Keratinocyte (primary cell): ENCODE results near the gene ALX4. TPM values are rescaled to one million over a fixed set of nuclear protein-coding genes. Genes with fewer than 3 reads are reported as not detected.

Experiments used
- DNase-seq: peaks from one replicate; pipeline ENCODE4 v3.0.0-alpha.2; 2011; ENCODE audit warnings: low read depth, missing footprints, low spot score
- FAIRE-seq: peaks from 2 replicates; lab custom pipeline; 2011; peaks lifted over from hg19 to GRCh38; lab: Jason Lieb, UNC
- H2AFZ ChIP-seq: 2 replicates; pipeline ENCODE4 v1.6.0; 2012; ENCODE audit warnings: low read length, control low read depth, inconsistent platforms; ENCODE audit not compliant: control insufficient read depth
- H3K27ac ChIP-seq: 2 replicates; pipeline ENCODE4 v1.5.1; 2011; ENCODE audit warnings: low read length; ENCODE audit not compliant: control insufficient read depth, insufficient read depth
- H3K27me3 ChIP-seq: 3 replicates; pipeline ENCODE4 v1.6.0; 2011; ENCODE audit warnings: low read length; ENCODE audit not compliant: control insufficient read depth, insufficient read depth; ENCODE audit errors: extremely low read depth
- H3K36me3 ChIP-seq, 2 experiments: 2 replicates in 1 of 2; 3 replicates in 1 of 2; pipeline ENCODE4 v1.5.1; 2011; ENCODE audit warnings: low read length in 2 of 2, mild to moderate bottlenecking in 1 of 2; ENCODE audit not compliant: control insufficient read depth in 2 of 2, insufficient read depth in 2 of 2; ENCODE audit errors: extremely low read depth in 1 of 2
- H3K4me1 ChIP-seq: 3 replicates; pipeline ENCODE4 v1.5.1; 2011; ENCODE audit warnings: low read length; ENCODE audit not compliant: control insufficient read depth, insufficient read depth; ENCODE audit errors: extremely low read depth
- H3K4me2 ChIP-seq: 3 replicates; pipeline ENCODE4 v1.6.0; 2011; ENCODE audit warnings: low read depth, low read length; ENCODE audit not compliant: control insufficient read depth, insufficient read depth; ENCODE audit errors: extremely low read depth
- H3K4me3 ChIP-seq, 3 experiments: fragments of 200-600 bp in 1 of 3; sonication (generic) in 1 of 3; 2 replicates in 2 of 3; 3 replicates in 1 of 3; pipeline ENCODE4 v1.5.1; 2011 to 2016; ENCODE audit warnings: low read length in 3 of 3, mild to moderate bottlenecking in 3 of 3, control low read depth in 2 of 3, inconsistent platforms in 1 of 3, low read depth in 1 of 3, mixed read lengths in 1 of 3, mixed run types in 1 of 3, moderate library complexity in 1 of 3; ENCODE audit not compliant: control insufficient read depth in 2 of 3, insufficient read depth in 2 of 3; ENCODE audit errors: extremely low read depth in 1 of 3
- H3K79me2 ChIP-seq: 2 replicates; pipeline ENCODE4 v1.6.0; 2012; ENCODE audit warnings: low read length; ENCODE audit not compliant: control insufficient read depth, insufficient read depth
- H3K9ac ChIP-seq: 3 replicates; pipeline ENCODE4 v1.6.0; 2011; ENCODE audit warnings: low read length; ENCODE audit not compliant: control insufficient read depth, insufficient read depth; ENCODE audit errors: extremely low read depth
- H3K9me1 ChIP-seq: 3 replicates; pipeline ENCODE4 v1.6.0; 2011; ENCODE audit warnings: low read length; ENCODE audit not compliant: control insufficient read depth, insufficient read depth; ENCODE audit errors: extremely low read depth
- H3K9me3 ChIP-seq: 2 replicates; pipeline ENCODE4 v1.5.1; 2012; ENCODE audit warnings: low read depth, low read length; ENCODE audit not compliant: control insufficient read depth
- H4K20me1 ChIP-seq: 3 replicates; pipeline ENCODE4 v1.6.0; 2011; ENCODE audit warnings: low read length; ENCODE audit not compliant: control insufficient read depth, insufficient read depth; ENCODE audit errors: extremely low read depth
- EZH2 ChIP-seq: IDR thresholded peaks from one replicate; pipeline ENCODE4 v1.6.1; 2012; ENCODE audit warnings: inconsistent platforms, mild to moderate bottlenecking, low read length, moderate library complexity
- dilution Hi-C: fragments of 300-500 bp; cut with MboI; formaldehyde crosslinking; loops from one replicate; pipeline ENCODE4 v1.7.0; 2020; ENCODE audit warnings: low sequenced_read_pairs; ENCODE audit not compliant: extremely low pct_ligation_motif_present
- polyA plus RNA-seq, 5 experiments: library from polyadenylated mRNA; depleted of rRNA in 3 of 5; stranded (reverse) in 3 of 5; stranded (forward) in 1 of 5; unstranded in 1 of 5; fragments of >200 nt; gene quantifications; 1 replicate in 1 of 5; 2 replicates in 3 of 5; 3 replicates in 1 of 5; pipeline versions ENCODE4 v1.2.1 to v1.2.3, GENCODE V29; 2011 to 2012; ENCODE audit warnings: missing spikeins in 2 of 5, low read depth in 1 of 5, low replicate concordance in 1 of 5
- TF ChIP-seq, protein P1 (sequence below), 3 experiments: IDR thresholded peaks in 1 of 3; conservative IDR thresholded peaks in 1 of 3; optimal IDR thresholded peaks in 1 of 3; 2 replicates in 2 of 3; 3 replicates in 1 of 3; pipeline versions ENCODE3 to v1.5.1; 2011; ENCODE audit warnings: low read length in 3 of 3, mild to moderate bottlenecking in 3 of 3, moderate library complexity in 2 of 3, control low read depth in 1 of 3, inconsistent platforms in 1 of 3; ENCODE audit not compliant: insufficient read depth in 2 of 3; ENCODE audit errors: extremely low read depth in 1 of 3

The ALX4 gene
- polyA plus RNA-seq, 1 donor (not counting 4 experiments of a cell fraction or from before 2014, with no cell fraction given) = not detected

DNA sequence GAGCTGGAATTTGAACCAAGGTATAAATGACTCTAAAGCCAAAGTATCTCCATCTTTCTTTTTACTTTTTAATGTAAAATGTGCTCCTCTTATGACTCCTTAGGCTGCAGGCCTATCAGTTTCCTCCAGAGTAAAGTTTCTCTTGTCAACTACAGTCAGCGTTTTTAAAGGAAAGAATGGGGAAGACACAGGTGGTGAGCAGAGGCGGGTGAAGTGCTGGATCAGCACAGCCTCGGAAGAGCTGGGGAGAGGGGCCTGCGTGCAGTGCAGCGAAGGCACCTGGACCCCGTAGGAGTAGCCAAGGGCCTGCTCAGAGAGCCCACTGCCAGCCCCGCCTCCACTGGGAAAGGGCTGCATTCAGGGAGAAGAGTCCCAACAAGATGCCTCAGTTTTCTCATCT, 48.8 kb upstream of the ALX4 start:
- H3K27me3 ChIP-seq = peaks cover 28% of the 10 kb centered on the region
- TF ChIP-seq, protein P1, sequence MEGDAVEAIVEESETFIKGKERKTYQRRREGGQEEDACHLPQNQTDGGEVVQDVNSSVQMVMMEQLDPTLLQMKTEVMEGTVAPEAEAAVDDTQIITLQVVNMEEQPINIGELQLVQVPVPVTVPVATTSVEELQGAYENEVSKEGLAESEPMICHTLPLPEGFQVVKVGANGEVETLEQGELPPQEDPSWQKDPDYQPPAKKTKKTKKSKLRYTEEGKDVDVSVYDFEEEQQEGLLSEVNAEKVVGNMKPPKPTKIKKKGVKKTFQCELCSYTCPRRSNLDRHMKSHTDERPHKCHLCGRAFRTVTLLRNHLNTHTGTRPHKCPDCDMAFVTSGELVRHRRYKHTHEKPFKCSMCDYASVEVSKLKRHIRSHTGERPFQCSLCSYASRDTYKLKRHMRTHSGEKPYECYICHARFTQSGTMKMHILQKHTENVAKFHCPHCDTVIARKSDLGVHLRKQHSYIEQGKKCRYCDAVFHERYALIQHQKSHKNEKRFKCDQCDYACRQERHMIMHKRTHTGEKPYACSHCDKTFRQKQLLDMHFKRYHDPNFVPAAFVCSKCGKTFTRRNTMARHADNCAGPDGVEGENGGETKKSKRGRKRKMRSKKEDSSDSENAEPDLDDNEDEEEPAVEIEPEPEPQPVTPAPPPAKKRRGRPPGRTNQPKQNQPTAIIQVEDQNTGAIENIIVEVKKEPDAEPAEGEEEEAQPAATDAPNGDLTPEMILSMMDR (optimal IDR thresholded peaks at IDR 0.05 in 1 of 3, IDR thresholded peaks at IDR 0.05 in 1 of 3, conservative IDR thresholded peaks at IDR 0.05 in 1 of 3; ENCODE audit: extremely low read depth in 1 of 3, insufficient read depth in 2 of 3, low read length in 3 of 3) = no peak
- TF ChIP-seq EZH2 = no peak
- no peak overlapping the region for H2AFZ ChIP-seq
- no peaks in the 10 kb centered on the region for H3K79me2 ChIP-seq
- H3K4me1 ChIP-seq = no peaks in the 10 kb centered on the region
- H3K4me3 ChIP-seq = no peak overlapping the region
- H3K9me3 ChIP-seq = no peaks in the 10 kb centered on the region
- H3K4me2 ChIP-seq = no peak overlapping the region
- H3K36me3 ChIP-seq = no peaks in the 10 kb centered on the region
- DNase-seq (no peak), FAIRE-seq (no peak)
- H3K9me1 ChIP-seq = no peaks in the 10 kb centered on the region
- H4K20me1 ChIP-seq = no peaks in the 10 kb centered on the region
- no peak overlapping the region for H3K27ac ChIP-seq
- dilution Hi-C loops = no loop called here
- no peak overlapping the region for H3K9ac ChIP-seq

DNA sequence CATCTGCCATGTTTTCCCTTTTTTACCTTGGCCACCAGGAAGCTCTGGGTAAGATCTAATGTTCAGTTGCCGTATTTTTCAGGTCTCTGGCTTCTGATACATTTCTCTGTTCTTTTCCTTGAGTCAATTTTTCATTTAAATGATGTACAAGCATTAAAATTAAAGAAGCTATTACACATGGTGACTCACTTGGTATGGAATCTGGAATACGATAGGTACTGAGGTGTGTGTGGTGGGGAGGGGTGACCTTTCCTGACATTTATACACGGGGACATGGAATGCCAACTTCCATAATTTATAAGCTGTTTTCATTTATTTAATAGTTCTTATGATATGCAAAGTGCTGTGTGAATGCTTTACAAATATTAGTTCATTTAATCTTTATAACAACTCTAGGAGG, 47.8 kb upstream of the ALX4 start:
- H3K4me1 ChIP-seq = no peaks in the 10 kb centered on the region
- no peak overlapping the region for H2AFZ ChIP-seq
- dilution Hi-C loops = no loop called here
- no peak overlapping the region for H3K9ac ChIP-seq
- TF ChIP-seq, protein P1 (optimal IDR thresholded peaks at IDR 0.05 in 1 of 3, IDR thresholded peaks at IDR 0.05 in 1 of 3, conservative IDR thresholded peaks at IDR 0.05 in 1 of 3; ENCODE audit: extremely low read depth in 1 of 3, insufficient read depth in 2 of 3, low read length in 3 of 3) = no peak
- TF ChIP-seq EZH2 = no peak
- no peaks in the 10 kb centered on the region for H3K9me1 ChIP-seq
- H3K9me3 ChIP-seq = no peaks in the 10 kb centered on the region
- H3K27me3 ChIP-seq = peaks cover 23% of the 10 kb centered on the region
- FAIRE-seq (no peak), DNase-seq (no peak)
- H3K79me2 ChIP-seq = no peaks in the 10 kb centered on the region
- no peak overlapping the region for H3K27ac ChIP-seq
- no peaks in the 10 kb centered on the region for H3K36me3 ChIP-seq
- H4K20me1 ChIP-seq = no peaks in the 10 kb centered on the region
- no peak overlapping the region for H3K4me2 ChIP-seq
- no peak overlapping the region for H3K4me3 ChIP-seq
